ENCODE data around the gene RCBTB2. TPM values are rescaled to one million over a fixed set of nuclear protein-coding genes. Genes with fewer than 3 reads are reported as not detected.

RCBTB2 gene
- total and polyA plus RNA-seq, 2 donors (not counting 3 experiments of a cell fraction or from before 2014, with no cell fraction given): 10.7 to 12.6 TPM

DNA sequence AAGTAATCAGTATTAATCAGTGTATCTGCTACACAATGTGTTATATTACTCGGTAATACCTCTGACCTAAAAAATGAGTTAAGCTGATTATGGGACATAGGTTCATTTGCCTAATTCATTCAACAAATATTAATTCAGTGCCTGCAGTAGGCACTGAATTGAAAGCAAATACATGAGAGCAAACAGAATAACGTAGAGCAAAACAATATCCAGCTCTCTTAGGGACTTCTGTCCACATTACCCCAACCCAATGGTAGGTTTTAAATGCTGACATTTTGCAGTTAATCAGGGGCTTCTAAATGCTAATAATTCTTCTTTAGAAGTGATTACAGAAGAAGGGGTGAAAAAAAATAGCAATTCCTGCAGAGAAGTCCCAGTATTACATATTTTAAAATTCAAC is 4.9 kb downstream of the RCBTB2 start:
- BruUV-seq (replicated peaks): no TSS peak
- POLR2A ChIA-PET: no interaction called here
- H2AFZ ChIP-seq (ENCODE audit: low read depth, low read length): no peak overlapping the region

More for the DNA sequence above, 4.9 kb downstream of the RCBTB2 start:
- intact Hi-C loops (cut with micrococcal nuclease) (no loop called here), dilution Hi-C loops (cut with MboI; ENCODE audit: extremely low pct_ligation_motif_present, low sequenced_read_pairs) (no loop called here)
- Histone ChIP-seq H3K9ac (replicated peaks; ENCODE audit: extremely low read depth, insufficient read depth, low read length) (no peak overlapping the region), H3K27ac (ENCODE audit: insufficient read depth, low read depth, low read length) (no peak overlapping the region), H3K9me3 (replicated peaks; ENCODE audit: control insufficient read depth, insufficient read depth, low read length) (no peaks in the 10 kb centered on the region), H4K20me1 (replicated peaks; ENCODE audit: control insufficient read depth, extremely low read depth, insufficient read depth, low read length) (no peaks in the 10 kb centered on the region), H3K36me3 (ENCODE audit: control insufficient read depth in 2 of 2, extremely low read depth in 1 of 2, insufficient read depth in 2 of 2, low read length in 2 of 2) (no peaks in the 10 kb centered on the region), H3K4me2 (ENCODE audit: insufficient read depth, low read length) (no peak overlapping the region), H3K9me1 (replicated peaks; ENCODE audit: control insufficient read depth, extremely low read depth, insufficient read depth, low read length) (no peaks in the 10 kb centered on the region), H3K4me3 (replicated peaks in 1 of 3; ENCODE audit: insufficient read depth in 1 of 3, low read depth in 1 of 3, low read length in 3 of 3) (no peak overlapping the region), H3K79me2 (ENCODE audit: control insufficient read depth, insufficient read depth, low read length) (peaks cover 2% of the 10 kb centered on the region), H3K27me3 (ENCODE audit: control insufficient read depth in 2 of 2, insufficient read depth in 2 of 2, low read length in 2 of 2) (no peaks in the 10 kb centered on the region), H3K4me1 (ENCODE audit: control insufficient read depth, extremely low read depth, insufficient read depth, low read length) (peaks cover 7% of the 10 kb centered on the region)
- no peak for TF ChIP-seq JUN (IDR thresholded peaks at IDR 0.05; ENCODE audit: borderline replicate concordance, insufficient read depth, insufficient read length, low read depth)
- no peak for TF ChIP-seq EZH2 (IDR thresholded peaks at IDR 0.05; ENCODE audit: borderline replicate concordance, low read depth, low read length, severe bottlenecking)
- no peak for TF ChIP-seq POLR2AphosphoS5 (IDR thresholded peaks at IDR 0.05; ENCODE audit: insufficient read depth, low read depth, low read length)
- TF ChIP-seq, protein P1, sequence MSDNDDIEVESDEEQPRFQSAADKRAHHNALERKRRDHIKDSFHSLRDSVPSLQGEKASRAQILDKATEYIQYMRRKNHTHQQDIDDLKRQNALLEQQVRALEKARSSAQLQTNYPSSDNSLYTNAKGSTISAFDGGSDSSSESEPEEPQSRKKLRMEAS (IDR thresholded peaks at IDR 0.05; ENCODE audit: insufficient read depth, insufficient read length): no peak
- no peak for TF ChIP-seq GATA2 (IDR thresholded peaks at IDR 0.05; ENCODE audit: insufficient read depth, insufficient read length, low read depth, low read length)
- TF ChIP-seq, protein P2, sequence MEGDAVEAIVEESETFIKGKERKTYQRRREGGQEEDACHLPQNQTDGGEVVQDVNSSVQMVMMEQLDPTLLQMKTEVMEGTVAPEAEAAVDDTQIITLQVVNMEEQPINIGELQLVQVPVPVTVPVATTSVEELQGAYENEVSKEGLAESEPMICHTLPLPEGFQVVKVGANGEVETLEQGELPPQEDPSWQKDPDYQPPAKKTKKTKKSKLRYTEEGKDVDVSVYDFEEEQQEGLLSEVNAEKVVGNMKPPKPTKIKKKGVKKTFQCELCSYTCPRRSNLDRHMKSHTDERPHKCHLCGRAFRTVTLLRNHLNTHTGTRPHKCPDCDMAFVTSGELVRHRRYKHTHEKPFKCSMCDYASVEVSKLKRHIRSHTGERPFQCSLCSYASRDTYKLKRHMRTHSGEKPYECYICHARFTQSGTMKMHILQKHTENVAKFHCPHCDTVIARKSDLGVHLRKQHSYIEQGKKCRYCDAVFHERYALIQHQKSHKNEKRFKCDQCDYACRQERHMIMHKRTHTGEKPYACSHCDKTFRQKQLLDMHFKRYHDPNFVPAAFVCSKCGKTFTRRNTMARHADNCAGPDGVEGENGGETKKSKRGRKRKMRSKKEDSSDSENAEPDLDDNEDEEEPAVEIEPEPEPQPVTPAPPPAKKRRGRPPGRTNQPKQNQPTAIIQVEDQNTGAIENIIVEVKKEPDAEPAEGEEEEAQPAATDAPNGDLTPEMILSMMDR (IDR thresholded peaks at IDR 0.05; ENCODE audit: extremely low read depth in 1 of 2, insufficient read depth in 1 of 2, low read depth in 1 of 2, low read length in 2 of 2): no peak
- TF ChIP-seq POLR2A (IDR thresholded peaks at IDR 0.05; ENCODE audit: low read depth, low read length): no peak
- TF ChIP-seq MYC (IDR thresholded peaks at IDR 0.05; ENCODE audit: low read depth, low read length): no peak
- TF ChIP-seq FOS (IDR thresholded peaks at IDR 0.05; ENCODE audit: borderline replicate concordance, insufficient read depth, low read length): no peak
- FAIRE-seq: no peak
- CTCF ChIA-PET: no interaction called here
- DNase-seq (ENCODE audit: low read depth, low spot score): no peak

All from endothelial cell of umbilical vein (primary cell).